ENCODE measurements around the gene NSUN5. TPM values are rescaled to one million over a fixed set of nuclear protein-coding genes. Genes with fewer than 3 reads are reported as not detected.

NSUN5 gene
- total and polyA plus RNA-seq, 2 of the 8 experiments (the other 6 are each of a cell fraction or from before 2014, with no cell fraction given): 56.2 to 89.0 TPM

DNA sequence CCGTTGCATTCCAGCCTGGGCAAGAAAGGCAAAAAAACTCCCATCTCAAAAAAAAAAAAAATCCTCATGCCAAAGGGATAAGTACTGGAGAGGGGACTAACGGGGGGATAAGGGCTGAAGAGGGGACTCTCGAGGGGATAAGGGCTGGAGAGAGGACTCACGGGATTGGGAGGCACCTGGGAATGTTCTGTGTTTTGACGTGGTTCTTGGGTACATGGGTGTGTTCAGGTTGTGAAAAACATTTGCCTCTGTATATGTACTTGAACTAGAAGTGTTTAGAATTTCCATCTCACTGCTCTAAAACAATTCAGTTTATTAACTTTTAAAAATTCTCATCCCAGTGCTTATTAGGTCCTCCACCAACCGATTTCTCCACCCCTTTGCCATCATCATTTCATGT is 23.8 kb upstream of the NSUN5 start:
- DNase-seq (ENCODE audit: low read depth in 1 of 2, low spot score in 2 of 2) (no peak), FAIRE-seq (no peak)
- no peak for TF ChIP-seq POLR2AphosphoS5 (IDR thresholded peaks at IDR 0.05; ENCODE audit: low read depth, low read length)
- H4K8ac ChIP-seq (ENCODE audit: extremely low read depth, insufficient read depth, low read length): no peak overlapping the region
- H3K4me2 ChIP-seq (ENCODE audit: insufficient read depth in 1 of 2, low read depth in 2 of 2, low read length in 2 of 2): no peak overlapping the region
- no peak overlapping the region for H2BK5ac ChIP-seq (ENCODE audit: low read depth, low read length)
- H4K20me1 ChIP-seq (replicated peaks in 1 of 2; ENCODE audit: control insufficient read depth in 1 of 2, insufficient read depth in 2 of 2, low read length in 2 of 2): no peaks in the 10 kb centered on the region
- H3K18ac ChIP-seq (ENCODE audit: extremely low read depth, low read length): no peak overlapping the region
- H4K5ac ChIP-seq (ENCODE audit: insufficient read length, low read depth, low read length): no peak overlapping the region
- 84% methylated on average over 6 of the region's 6 CpGs; no CpG with 5 or more reads in 1 of the 2 experiments for WGBS, 2 experiments (ENCODE audit: extremely low coverage in 1 of 2, insufficient coverage in 1 of 2, insufficient read length in 1 of 2, insufficient replicate concordance in 2 of 2, low coverage in 1 of 2, low lambda C conversion rate in 2 of 2, missing lambda C conversion rate in 1 of 2)
- H3K27ac ChIP-seq (ENCODE audit: low read depth, low read length): no peak overlapping the region
- H3K4me3 ChIP-seq (ENCODE audit: extremely low read depth in 1 of 4, insufficient read depth in 2 of 4, low read depth in 3 of 4, low read length in 4 of 4): no peak overlapping the region
- no peak overlapping the region for H2BK20ac ChIP-seq (ENCODE audit: low read length)
- peak overlapping the region; percentile 50; the same call in 1 of the 2 replicates for H2BK12ac ChIP-seq (ENCODE audit: low read depth, low read length)
- H2BK120ac ChIP-seq (replicated peaks; ENCODE audit: low read depth, low read length): no peak overlapping the region
- H3K9ac ChIP-seq (replicated peaks in 1 of 4; ENCODE audit: extremely low read depth in 1 of 4, low read depth in 3 of 4, low read length in 3 of 4): no peak overlapping the region
- H3K4me1 ChIP-seq (replicated peaks in 1 of 4; ENCODE audit: control insufficient read depth in 3 of 4, insufficient read depth in 4 of 4, low read length in 3 of 4): peaks cover 0 to 9% (median 5%) of the 10 kb centered on the region in 4 experiments; a peak in 6 of 7 replicates
- no peak overlapping the region for H2BK15ac ChIP-seq (ENCODE audit: low read length)
- no peaks in the 10 kb centered on the region for H3K79me1 ChIP-seq (ENCODE audit: low read depth, low read length)
- CTCF ChIA-PET (ENCODE audit: partially characterized antibody): interaction anchor here (3.2 to 6.9 kb wide), 2 partner anchors 11 to 119 kb away, joined by 14 to 36 read pairs; no protein-coding TSS in a partner anchor
- POLR2A ChIA-PET (ENCODE audit: partially characterized antibody): interaction anchor here (1.3 to 1.5 kb wide), 2 partner anchors 8 to 9 kb away, joined by 4 to 5 read pairs; no protein-coding TSS in a partner anchor
- no peak overlapping the region for H3K14ac ChIP-seq (ENCODE audit: insufficient read length)
- no peak overlapping the region for H2AK5ac ChIP-seq (ENCODE audit: low read depth, low read length)
- H3K27me3 ChIP-seq (replicated peaks in 1 of 4; ENCODE audit: control insufficient read depth in 3 of 4, extremely low read depth in 1 of 4, insufficient read depth in 3 of 4, low read length in 3 of 4): no peaks in the 10 kb centered on the region; a peak in 1 of 7 replicates
- no peak overlapping the region for H3K23ac ChIP-seq (ENCODE audit: insufficient read length)
- H3K79me2 ChIP-seq (ENCODE audit: control insufficient read depth in 1 of 2, insufficient read depth in 2 of 2, low read length in 2 of 2): no peaks in the 10 kb centered on the region
- H3K23me2 ChIP-seq (ENCODE audit: low read depth, low read length): no peaks in the 10 kb centered on the region
- H3K36me3 ChIP-seq (ENCODE audit: control insufficient read depth in 2 of 4, insufficient read depth in 4 of 4, low read length in 3 of 4): no peaks in the 10 kb centered on the region
- no peak overlapping the region for H3K4ac ChIP-seq (replicated peaks; ENCODE audit: insufficient read length, low read depth, low read length)
- no peak overlapping the region for H2AFZ ChIP-seq (ENCODE audit: low read length)
- H3K9me3 ChIP-seq (ENCODE audit: insufficient read depth in 2 of 2, low read depth in 1 of 2, low read length in 1 of 2): no peaks in the 10 kb centered on the region
- no peak overlapping the region for H3K56ac ChIP-seq (replicated peaks; ENCODE audit: insufficient read length, low read depth, low read length)
- H4K91ac ChIP-seq (replicated peaks; ENCODE audit: insufficient read length, low read length): no peak overlapping the region
